Measurements from ENCODE around the gene SLC2A3.
A peak's percentile ranks its signal among the peaks of the same experiment; 100 is the strongest.
"Not testable (repeated sequence)": the region's sequence is repeated elsewhere in the genome, so short reads cannot be mapped to it uniquely, and the experiment has no call there.

Gene SLC2A3

DNA sequence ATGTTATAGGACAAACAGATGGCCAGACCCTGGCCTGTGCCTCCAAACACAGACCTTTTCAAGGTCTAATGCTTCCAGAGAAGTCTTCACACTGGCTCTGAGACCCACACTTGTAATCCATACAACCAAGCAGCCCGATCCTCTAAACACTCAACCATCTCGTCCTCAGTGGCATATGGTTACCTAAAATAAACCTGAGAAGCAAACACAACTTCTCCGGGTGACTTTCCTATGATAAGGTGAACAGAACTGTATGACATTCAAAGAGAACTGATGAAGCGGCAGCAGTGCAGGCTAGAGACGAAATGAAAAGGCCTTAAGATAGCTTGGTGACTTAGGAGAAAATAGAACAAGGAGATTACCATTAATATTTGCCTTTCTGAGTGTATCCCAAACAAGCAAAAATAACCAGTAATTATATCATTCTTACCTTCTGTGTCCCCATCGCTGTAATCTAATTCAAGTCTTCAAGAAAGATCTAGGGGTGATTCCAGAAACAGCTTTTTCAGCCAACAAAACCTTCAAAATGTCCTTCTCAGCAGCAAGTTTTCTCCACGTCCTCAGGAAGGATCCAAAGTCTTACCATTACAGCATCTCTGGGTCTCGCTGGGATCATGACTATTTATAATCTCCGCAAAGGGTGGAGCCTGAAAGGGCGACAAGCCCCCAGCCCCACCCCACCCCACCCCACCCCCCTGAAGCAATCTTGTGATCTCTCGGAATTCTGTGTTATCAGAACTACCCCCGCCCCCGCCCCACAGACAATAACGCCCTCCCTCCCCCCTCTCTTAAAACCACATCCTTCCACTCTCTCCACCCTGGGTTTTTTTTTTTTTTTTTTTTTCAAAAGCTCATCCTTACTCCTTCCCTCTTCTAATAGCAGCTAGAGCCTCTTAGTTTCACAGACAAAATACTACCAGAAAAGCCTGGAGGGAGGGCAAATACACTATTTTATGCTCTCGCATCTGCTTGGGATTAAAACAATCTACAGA, at the start of gene SLC2A3:
Gene SLC2A3, minus strand, starts transcription at position 598 of the 992 bp plus-strand sequence. Its CDS starts 153 bp downstream, at position 445.
- Mint-ChIP-seq H3K4me3 (no peak within 1 kb of the TSS), H3K27ac (no peak within 1 kb of the TSS), H3K36me3 (ENCODE audit: low read depth) (peaks cover 8% of the 10 kb centered on the region), H3K9me3 (no peaks in the 10 kb centered on the region), H3K4me1 (ENCODE audit: low read depth) (peaks cover 19% of the 10 kb centered on the region), H3K27me3 (no peaks in the 10 kb centered on the region)

DNA sequence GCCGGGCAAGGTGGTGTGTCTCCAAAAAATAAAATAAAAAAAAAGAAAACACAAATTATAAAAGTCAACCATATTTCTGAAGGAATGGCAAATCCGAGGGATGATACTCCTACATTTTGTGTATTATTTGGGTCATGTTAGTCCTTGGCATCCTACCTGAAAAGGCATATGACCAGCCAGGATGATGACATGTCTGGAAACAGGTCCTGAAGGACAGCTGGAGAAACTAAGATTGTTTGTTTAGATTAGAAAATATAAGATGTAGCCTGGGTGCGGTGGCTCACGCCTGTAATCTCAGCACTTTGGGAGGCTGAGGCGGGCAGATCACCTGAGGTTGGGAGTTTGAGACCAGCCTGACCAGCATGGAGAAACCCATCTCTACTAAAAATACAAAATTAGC, 48.9 kb upstream of the SLC2A3 start:
- Mint-ChIP-seq H3K4me3 (no peak overlapping the region), H3K4me1 (ENCODE audit: low read depth) (peaks cover 8% of the 10 kb centered on the region), H3K27me3 (no peaks in the 10 kb centered on the region), H3K9me3 (no peaks in the 10 kb centered on the region), H3K36me3 (ENCODE audit: low read depth) (no peaks in the 10 kb centered on the region), H3K27ac (no peak overlapping the region)

DNA sequence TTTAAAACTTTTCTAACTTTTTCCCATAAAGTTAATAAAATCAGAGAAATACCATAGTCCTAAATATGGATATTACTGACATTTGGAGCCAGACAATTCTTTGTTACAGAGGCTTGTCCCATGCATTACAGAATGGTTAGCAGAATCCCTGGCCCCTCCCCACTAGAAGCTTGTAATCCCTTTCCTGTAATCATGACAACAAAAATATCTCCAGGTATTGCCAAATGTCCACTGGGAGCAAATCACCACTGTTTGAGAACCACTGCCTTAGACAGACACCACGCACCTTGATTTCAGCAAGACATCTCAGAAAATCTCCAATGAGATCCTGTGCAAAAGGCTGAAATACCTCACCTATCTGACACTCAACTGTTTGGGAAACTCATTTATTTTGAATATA, 47.5 kb upstream of the SLC2A3 start:
- not testable (repeated sequence) for H3K9me3 Mint-ChIP-seq; H3K4me3 Mint-ChIP-seq; H3K27me3 Mint-ChIP-seq; H3K36me3 Mint-ChIP-seq (ENCODE audit: low read depth); H3K4me1 Mint-ChIP-seq (ENCODE audit: low read depth); H3K27ac Mint-ChIP-seq

DNA sequence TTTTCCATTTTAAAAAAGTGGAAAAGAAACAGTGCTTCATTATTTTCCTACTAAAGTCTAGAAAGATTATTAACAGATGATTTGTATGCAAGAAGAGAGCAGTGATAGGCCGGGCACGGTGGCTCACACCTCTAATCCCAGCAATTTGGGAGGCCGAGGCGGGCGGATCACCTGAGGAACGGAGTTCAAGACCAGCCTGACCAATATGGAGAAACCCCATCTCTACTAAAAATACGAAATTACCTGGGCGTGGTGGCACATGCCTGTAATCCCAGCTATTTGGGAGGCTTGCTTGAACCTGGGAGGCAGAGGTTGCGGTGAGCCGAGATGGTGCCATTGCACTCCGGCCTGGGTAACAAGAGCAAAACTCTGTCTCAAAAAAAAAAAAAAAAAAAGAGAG, 47.0 kb upstream of the SLC2A3 start:
- H3K27ac Mint-ChIP-seq; H3K4me3 Mint-ChIP-seq; H3K36me3 Mint-ChIP-seq (ENCODE audit: low read depth); H3K4me1 Mint-ChIP-seq (ENCODE audit: low read depth); H3K27me3 Mint-ChIP-seq; H3K9me3 Mint-ChIP-seq: not testable (repeated sequence)

DNA sequence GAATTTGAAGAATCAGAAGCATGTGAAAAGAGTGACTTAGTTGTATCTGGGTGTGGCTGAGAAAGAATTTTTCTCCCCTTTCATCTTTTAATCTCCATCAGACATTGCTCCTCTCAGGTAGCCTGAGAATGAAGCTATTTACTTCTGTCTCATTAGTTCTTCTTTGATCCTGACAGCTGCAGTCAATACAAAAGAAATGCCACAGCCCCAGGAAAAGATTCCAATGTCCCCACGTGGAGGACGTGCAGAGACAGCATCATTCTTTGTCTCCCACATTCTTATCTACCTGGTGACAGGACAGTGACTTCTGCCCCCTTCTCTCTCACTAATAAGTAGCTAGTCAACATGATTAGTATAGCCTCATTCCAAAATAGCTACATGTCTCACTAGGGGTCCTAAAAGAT, 46.3 kb upstream of the SLC2A3 start:
- H3K9me3 Mint-ChIP-seq; H3K27me3 Mint-ChIP-seq; H3K4me3 Mint-ChIP-seq; H3K4me1 Mint-ChIP-seq (ENCODE audit: low read depth); H3K27ac Mint-ChIP-seq; H3K36me3 Mint-ChIP-seq (ENCODE audit: low read depth): not testable (repeated sequence)

DNA sequence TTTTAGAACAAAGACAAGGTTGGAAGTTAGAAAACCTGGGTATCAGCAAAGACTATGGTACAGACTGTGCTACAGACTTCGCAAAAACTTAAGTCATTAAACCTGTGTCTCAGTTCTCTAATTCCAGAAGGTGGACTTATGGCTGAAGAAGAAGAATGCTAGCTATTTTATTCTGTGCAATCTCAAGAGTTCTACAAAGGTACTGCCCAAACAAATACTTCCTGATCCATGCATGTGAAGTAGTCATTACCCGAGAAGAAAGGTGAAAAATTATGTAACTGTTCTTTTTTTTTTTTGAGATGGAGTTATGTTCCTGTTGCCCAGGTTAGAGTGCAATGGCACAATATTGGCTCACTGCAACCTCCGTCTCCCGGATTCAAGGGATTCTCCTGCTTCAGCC, 45.5 kb upstream of the SLC2A3 start:
- Mint-ChIP-seq H3K9me3 (no peaks in the 10 kb centered on the region), H3K4me3 (no peak overlapping the region), H3K27ac (no peak overlapping the region), H3K4me1 (ENCODE audit: low read depth) (peaks cover 5% of the 10 kb centered on the region), H3K36me3 (ENCODE audit: low read depth) (no peaks in the 10 kb centered on the region), H3K27me3 (no peaks in the 10 kb centered on the region)

DNA sequence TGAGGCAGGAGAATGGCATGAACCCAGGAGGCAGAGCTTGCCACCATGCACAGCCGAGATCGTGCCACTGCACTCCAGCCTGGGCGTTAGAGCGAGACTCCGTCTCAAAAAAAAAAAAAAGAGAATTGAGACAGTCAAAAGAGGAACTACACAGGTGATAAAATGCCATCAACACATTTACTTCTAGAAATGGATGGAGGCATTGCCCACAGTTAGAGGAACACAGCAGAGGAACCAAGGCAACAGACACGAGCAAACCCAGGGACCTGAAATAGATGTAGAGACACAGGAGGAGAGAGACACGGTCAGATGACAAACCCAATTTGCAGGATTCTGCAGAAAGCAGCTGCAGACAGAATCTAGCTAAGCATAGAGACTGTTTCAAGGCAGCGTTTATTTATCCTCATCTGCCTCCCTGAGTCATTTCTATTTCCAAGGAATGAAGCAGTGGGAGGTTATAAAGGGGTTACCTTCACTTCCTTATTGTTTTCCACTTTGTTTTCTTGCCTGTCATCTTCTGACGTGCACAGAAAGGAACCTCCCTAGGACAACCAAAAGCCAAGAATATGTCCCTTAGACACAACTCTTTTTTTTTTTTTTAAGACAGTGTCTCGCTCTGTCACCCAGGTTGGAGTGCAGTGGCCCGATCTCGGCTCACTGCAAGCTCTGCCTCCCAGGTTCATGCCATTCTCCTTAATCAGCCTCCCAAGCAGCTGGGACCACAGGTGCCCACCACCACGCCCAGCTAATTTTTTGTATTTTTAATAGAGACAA, 41.6 kb upstream of the SLC2A3 start:
- H3K27ac Mint-ChIP-seq; H3K4me3 Mint-ChIP-seq; H3K27me3 Mint-ChIP-seq; H3K36me3 Mint-ChIP-seq (ENCODE audit: low read depth); H3K9me3 Mint-ChIP-seq: not testable (repeated sequence)
- peaks cover 15% of the 10 kb centered on the region for H3K4me1 Mint-ChIP-seq (ENCODE audit: low read depth)

DNA sequence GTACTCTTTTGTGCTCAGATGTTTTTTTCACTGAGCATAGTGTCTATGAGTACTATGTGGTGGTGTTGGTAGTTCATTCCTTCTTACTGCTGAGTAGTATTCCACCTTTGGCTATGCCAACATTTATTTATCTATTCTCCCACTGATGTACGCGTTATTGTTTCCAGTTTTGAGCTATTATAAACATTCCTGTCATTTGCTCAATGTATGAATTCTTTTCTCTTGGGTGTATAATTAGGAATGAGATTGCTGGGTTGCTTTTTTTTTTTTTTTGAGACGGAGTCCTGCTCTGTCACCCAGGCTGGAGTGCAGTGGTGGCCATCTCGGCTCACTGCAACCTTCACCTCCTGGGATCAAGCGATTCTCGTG, 37.5 kb upstream of the SLC2A3 start:
- H3K9me3 Mint-ChIP-seq = no peaks in the 10 kb centered on the region
- peaks cover 38% of the 10 kb centered on the region for H3K4me1 Mint-ChIP-seq (ENCODE audit: low read depth)
- peak overlapping the region; percentile 93 for H3K27ac Mint-ChIP-seq
- no peaks in the 10 kb centered on the region for H3K36me3 Mint-ChIP-seq (ENCODE audit: low read depth)
- H3K4me3 Mint-ChIP-seq = peak overlapping the region; percentile 74
- no peaks in the 10 kb centered on the region for H3K27me3 Mint-ChIP-seq

DNA sequence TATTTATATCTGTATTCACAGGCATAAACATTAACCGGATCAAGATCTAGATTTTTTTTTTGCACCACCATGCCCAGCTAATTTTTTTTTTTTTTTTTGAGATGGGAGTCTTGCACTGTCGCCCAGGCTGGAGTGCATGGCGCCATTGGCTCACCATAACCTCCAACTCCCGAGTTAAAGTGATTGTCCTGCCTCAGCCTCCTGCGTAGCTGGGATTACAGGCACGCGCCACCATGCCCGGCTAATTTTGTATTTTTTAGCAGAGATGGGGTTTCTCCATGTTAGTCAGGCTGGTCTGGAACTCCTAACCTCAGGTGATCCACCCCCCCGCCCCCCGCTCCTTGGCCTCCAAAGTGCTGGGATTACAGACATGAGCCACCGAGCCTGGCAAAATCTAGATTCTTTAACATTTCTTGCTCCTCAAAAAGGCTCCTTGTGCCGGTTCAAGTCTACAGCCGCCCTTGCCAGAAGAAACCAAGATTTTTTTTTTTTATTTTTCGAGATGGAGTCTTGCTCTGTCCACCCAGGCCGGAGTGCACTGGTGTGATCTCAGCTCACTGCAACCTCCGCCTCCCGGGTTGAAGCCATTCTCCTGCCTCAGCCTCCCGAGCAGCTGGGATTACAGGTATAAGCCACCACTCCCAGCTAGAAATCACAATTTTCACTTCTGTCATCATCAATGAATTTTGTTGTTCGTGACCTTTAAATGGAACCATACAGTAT, 36.9 kb upstream of the SLC2A3 start:
- Mint-ChIP-seq H3K27ac (peak overlapping the region; percentile 93), H3K4me1 (ENCODE audit: low read depth) (peaks cover 38% of the 10 kb centered on the region), H3K4me3 (peak overlapping the region; percentile 74), H3K27me3 (no peaks in the 10 kb centered on the region), H3K36me3 (ENCODE audit: low read depth) (no peaks in the 10 kb centered on the region), H3K9me3 (no peaks in the 10 kb centered on the region)

DNA sequence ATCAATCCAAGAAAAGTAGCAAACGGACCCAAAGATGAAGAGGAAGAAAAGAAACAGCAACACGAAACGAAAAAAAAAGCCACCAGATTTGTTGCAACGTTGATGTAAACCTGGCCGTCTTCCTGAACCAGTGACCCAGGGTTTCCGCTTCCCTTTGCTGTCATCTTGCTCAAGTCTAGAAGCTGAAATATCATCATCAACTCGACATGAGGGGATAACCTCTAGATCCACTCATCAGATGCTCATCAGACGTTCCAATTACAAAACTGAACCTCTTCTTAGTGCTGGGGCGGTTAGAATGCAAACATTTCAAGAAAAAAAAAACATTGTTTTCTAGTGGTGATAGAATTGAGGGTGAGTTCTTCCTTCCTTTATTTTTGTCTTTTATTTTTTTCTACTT, 36.3 kb upstream of the SLC2A3 start:
- not testable (repeated sequence) for H3K27me3 Mint-ChIP-seq; H3K9me3 Mint-ChIP-seq; H3K36me3 Mint-ChIP-seq (ENCODE audit: low read depth)
- H3K4me3 Mint-ChIP-seq = peak overlapping the region; percentile 74
- H3K4me1 Mint-ChIP-seq (ENCODE audit: low read depth) = peaks cover 38% of the 10 kb centered on the region
- H3K27ac Mint-ChIP-seq = peak overlapping the region; percentile 93

DNA sequence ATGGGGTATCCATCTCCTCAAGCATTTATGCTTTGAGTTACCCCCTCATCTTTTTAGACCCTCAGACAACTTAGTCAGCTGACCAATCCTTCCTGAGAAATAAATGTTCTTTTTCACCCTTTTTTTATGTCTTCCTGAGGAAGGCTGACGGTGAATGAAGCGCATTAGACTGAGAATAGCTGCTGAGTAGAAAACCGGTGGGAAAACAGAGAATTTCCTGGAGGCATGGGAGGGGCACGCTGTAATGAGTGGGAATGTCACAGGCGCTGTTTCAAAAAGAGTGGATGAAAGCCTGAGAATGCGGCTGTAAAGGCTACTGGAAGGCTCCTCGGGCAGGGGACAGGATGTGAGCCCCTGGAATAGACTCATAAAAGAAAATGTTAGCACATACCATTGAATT, 35.8 kb upstream of the SLC2A3 start:
- H3K4me3 Mint-ChIP-seq = peak overlapping the region; percentile 82
- H3K9me3 Mint-ChIP-seq; H3K27me3 Mint-ChIP-seq; H3K36me3 Mint-ChIP-seq (ENCODE audit: low read depth): not testable (repeated sequence)
- H3K27ac Mint-ChIP-seq = peak overlapping the region; percentile 97
- peaks cover 40% of the 10 kb centered on the region for H3K4me1 Mint-ChIP-seq (ENCODE audit: low read depth)

DNA sequence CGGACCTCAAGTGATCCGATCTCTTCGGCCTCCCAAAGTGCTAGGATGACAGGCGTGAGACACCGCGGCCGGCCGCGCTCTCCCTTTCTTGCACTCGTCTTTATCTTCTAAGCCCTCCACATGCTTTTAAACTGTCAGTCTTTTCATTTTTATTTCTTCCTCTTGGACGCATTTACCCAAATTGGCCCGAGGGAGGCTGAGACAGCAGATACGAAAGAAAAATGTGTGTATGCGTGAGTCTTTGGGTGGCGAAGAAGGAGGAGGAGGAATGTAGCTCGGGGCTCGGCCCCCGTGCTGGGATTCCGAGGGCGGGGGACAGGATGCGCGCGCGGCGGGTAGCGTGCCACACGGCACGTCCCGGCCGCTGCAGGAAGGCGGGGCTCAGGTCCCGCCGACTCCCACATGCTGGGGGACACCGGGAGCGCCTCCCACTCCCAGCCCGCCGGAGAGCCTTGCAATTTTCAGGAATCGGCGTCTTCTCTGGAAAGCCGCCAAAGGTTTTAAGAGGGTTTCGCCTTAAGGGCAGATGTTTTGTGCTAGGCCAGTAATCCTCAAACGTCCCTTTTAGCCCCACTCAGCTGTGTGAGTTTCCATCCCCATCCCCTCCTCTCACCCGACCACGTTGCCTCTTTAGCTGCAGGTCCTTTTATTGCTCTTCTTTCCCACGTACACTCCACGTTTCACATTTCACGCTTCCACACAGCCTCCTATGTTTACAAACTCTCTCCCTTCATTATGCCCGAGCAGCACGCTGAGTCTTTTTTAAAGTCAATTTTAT, 34.7 kb upstream of the SLC2A3 start:
- Mint-ChIP-seq H3K4me1 (ENCODE audit: low read depth) (peaks cover 44% of the 10 kb centered on the region), H3K27me3 (no peaks in the 10 kb centered on the region), H3K36me3 (ENCODE audit: low read depth) (peaks cover 4% of the 10 kb centered on the region), H3K4me3 (peak overlapping the region; percentile 82), H3K27ac (peak overlapping the region; percentile 97), H3K9me3 (no peaks in the 10 kb centered on the region)

DNA sequence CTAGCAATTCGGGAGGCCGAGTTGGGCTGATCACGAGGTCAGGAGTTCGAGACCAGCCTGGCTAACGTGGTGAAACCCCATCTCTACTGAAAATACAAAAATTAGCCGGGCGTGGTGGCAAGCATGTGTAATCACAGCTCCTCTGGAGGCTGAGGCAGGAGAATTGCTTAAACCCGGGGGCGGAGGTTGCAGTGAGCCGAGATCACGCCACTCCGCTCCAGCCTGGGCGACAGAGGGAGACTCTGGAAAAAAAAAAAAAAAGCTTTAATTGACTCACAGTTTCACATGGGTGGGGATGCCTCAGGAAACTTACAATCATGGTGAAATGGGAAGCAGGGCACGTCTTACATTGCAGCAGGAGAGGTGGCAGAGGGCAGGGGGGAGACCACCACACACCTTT, 30.6 kb upstream of the SLC2A3 start:
- H3K27ac Mint-ChIP-seq = peak overlapping the region; percentile 81
- peak overlapping the region; percentile 53 for H3K4me3 Mint-ChIP-seq
- H3K9me3 Mint-ChIP-seq = no peaks in the 10 kb centered on the region
- H3K27me3 Mint-ChIP-seq = no peaks in the 10 kb centered on the region
- peaks cover 45% of the 10 kb centered on the region for H3K4me1 Mint-ChIP-seq (ENCODE audit: low read depth)
- H3K36me3 Mint-ChIP-seq (ENCODE audit: low read depth) = peaks cover 8% of the 10 kb centered on the region

DNA sequence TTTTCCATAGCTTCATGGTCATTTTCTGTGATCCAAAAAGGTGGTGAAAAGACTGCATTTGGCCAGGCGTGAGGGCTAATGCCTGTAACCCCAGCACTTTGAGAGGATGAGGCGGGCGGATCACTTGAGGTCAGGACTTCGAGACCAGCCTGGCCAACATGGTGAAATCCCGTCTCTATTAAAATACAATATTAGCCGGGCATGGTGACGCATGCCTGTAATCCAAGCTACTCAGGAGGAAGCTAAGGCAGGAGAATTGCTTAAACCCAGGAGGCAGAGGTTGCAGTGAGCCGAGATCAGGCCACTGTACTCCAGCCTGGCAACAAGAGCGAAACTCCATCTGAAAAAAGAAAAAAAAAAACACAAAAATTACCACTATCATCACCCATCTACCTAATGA, 28.7 kb upstream of the SLC2A3 start:
- not testable (repeated sequence) for H3K27ac Mint-ChIP-seq; H3K9me3 Mint-ChIP-seq; H3K27me3 Mint-ChIP-seq; H3K36me3 Mint-ChIP-seq (ENCODE audit: low read depth); H3K4me3 Mint-ChIP-seq
- peaks cover 48% of the 10 kb centered on the region for H3K4me1 Mint-ChIP-seq (ENCODE audit: low read depth)

All from stimulated activated naive CD8-positive, alpha-beta T cell treated with anti-CD3 and anti-CD28 coated beads, Interleukin-15, Interleukin-2, amounts not matched to agents 100 ng/mL and 50 ng/mL, for 24 hours (primary cell).